ENCODE measurements around the gene ZNF558. TPM values are rescaled to one million over a fixed set of nuclear protein-coding genes. Genes with fewer than 3 reads are reported as not detected.
"Not testable (repeated sequence)": the region's sequence is repeated elsewhere in the genome, so short reads cannot be mapped to it uniquely, and the experiment has no call there.

Gene ZNF558
- total and polyA plus RNA-seq, 2 experiments from 2014 or later, result 3.5 to 5.7 TPM

GRCh38 chr19:8773587-8773986 is 58.5 kb downstream of the ZNF558 start:
- not testable (repeated sequence) for H3K4me2 ChIP-seq; H3K27ac ChIP-seq (ENCODE audit: low read depth); H3K9me2 ChIP-seq (ENCODE audit: insufficient read depth); H3K79me2 ChIP-seq (replicated peaks; ENCODE audit: insufficient read depth); H3K27ac Mint-ChIP-seq; H3K4me1 Mint-ChIP-seq; H3F3A ChIP-seq (replicated peaks; ENCODE audit: low read depth); H3K36me3 ChIP-seq (ENCODE audit: insufficient read depth); H3K27me3 Mint-ChIP-seq (ENCODE audit: insufficient read depth, low read depth, poor library complexity); H4K20me1 ChIP-seq (replicated peaks; ENCODE audit: insufficient read depth); H3K4me3 ChIP-seq; H3K9me3 Mint-ChIP-seq; H3K4me1 ChIP-seq (ENCODE audit: insufficient read depth); DNase-seq (ENCODE audit: low spot score); H2AFZ ChIP-seq; ATAC-seq; H3K36me3 Mint-ChIP-seq (ENCODE audit: low read depth); H3K27me3 ChIP-seq (ENCODE audit: insufficient read depth); H3K4me3 Mint-ChIP-seq

GRCh38 chr19:8769265-8769664 is 62.8 kb downstream of the ZNF558 start:
- not testable (repeated sequence) for ATAC-seq; H3K27me3 Mint-ChIP-seq (ENCODE audit: insufficient read depth, low read depth, poor library complexity)
- H3K9me3 Mint-ChIP-seq, result peaks cover 10% of the 10 kb centered on the region

DNA sequence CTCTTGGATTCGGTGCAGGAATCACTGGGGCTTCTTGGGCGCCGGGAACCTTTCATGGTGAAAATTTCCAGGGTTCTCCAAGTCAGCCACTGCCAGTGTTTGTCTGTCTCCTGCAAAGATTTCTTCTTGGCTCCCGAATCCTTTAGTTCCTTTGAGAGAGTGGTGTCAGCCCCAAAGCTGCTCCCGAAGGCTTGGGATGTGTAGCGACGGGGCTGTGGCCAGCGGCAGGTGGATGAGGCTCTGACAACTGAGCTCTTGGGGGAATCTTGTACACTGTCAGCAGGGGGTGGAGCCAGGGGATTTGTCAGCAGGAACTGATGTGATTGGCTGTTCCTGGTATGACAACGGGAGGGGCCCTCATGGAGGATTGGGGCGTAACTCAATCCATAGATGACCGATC is 64.8 kb downstream of the ZNF558 start:
- H3F3A ChIP-seq (replicated peaks; ENCODE audit: low read depth); H3K4me3 ChIP-seq; DNase-seq (ENCODE audit: low spot score); H2AFZ ChIP-seq; H3K4me3 Mint-ChIP-seq; H3K4me1 ChIP-seq (ENCODE audit: insufficient read depth); H3K27me3 Mint-ChIP-seq (ENCODE audit: insufficient read depth, low read depth, poor library complexity); H3K27me3 ChIP-seq (ENCODE audit: insufficient read depth); H4K20me1 ChIP-seq (replicated peaks; ENCODE audit: insufficient read depth); H3K9me3 Mint-ChIP-seq; H3K27ac Mint-ChIP-seq; H3K36me3 ChIP-seq (ENCODE audit: insufficient read depth); H3K79me2 ChIP-seq (replicated peaks; ENCODE audit: insufficient read depth); ATAC-seq; H3K36me3 Mint-ChIP-seq (ENCODE audit: low read depth); H3K9me2 ChIP-seq (ENCODE audit: insufficient read depth); H3K4me2 ChIP-seq; H3K4me1 Mint-ChIP-seq; H3K27ac ChIP-seq (ENCODE audit: low read depth): not testable (repeated sequence)

More at GRCh38 chr19:8769265-8769664, 62.8 kb downstream of the ZNF558 start:
- H3K36me3 Mint-ChIP-seq (ENCODE audit: low read depth); H3K27me3 ChIP-seq (ENCODE audit: insufficient read depth); H3K27ac Mint-ChIP-seq; H4K20me1 ChIP-seq (replicated peaks; ENCODE audit: insufficient read depth); H3K4me3 ChIP-seq; H3K4me3 Mint-ChIP-seq; H3K4me2 ChIP-seq; DNase-seq (ENCODE audit: low spot score); H3K36me3 ChIP-seq (ENCODE audit: insufficient read depth); H3K9me2 ChIP-seq (ENCODE audit: insufficient read depth); H3K79me2 ChIP-seq (replicated peaks; ENCODE audit: insufficient read depth); H3F3A ChIP-seq (replicated peaks; ENCODE audit: low read depth); H3K4me1 ChIP-seq (ENCODE audit: insufficient read depth); H3K27ac ChIP-seq (ENCODE audit: low read depth); H2AFZ ChIP-seq; H3K4me1 Mint-ChIP-seq: not testable (repeated sequence)

Small RNA genes within 50 kb of the gene (small RNA-seq; reads per million reads assigned to genes)
- not detected for gene AC012616.1 (ENCODE audit: low replicate concordance)

Other genes with a start within 250 kb of the ZNF558 start
- 25.9 and 29.0 TPM in 2 replicates for gene ADAMTS10, start 221.6 kb downstream of the ZNF558 start, total RNA-seq (2014; rRNA removed; shearing (Covaris generic))
- gene ADAMTS10, start 221.6 kb downstream of the ZNF558 start, polyA plus RNA-seq (2016; fragmentation: Nextera tagmentation; extraction: Ambion mirVana), result 4.8 and 5.0 TPM in 2 replicates
- gene NFILZ, start 201.7 kb downstream of the ZNF558 start, total RNA-seq (2014; rRNA removed; shearing (Covaris generic)), result not detected in 2 replicates
- gene NFILZ, start 201.7 kb downstream of the ZNF558 start, polyA plus RNA-seq (2016; fragmentation: Nextera tagmentation; extraction: Ambion mirVana), result not detected in 2 replicates
- gene ACTL9, start 133.5 kb downstream of the ZNF558 start, total RNA-seq (2014; rRNA removed; shearing (Covaris generic)), result not detected in 2 replicates
- gene ACTL9, start 133.5 kb downstream of the ZNF558 start, polyA plus RNA-seq (2016; fragmentation: Nextera tagmentation; extraction: Ambion mirVana), result not detected in 2 replicates
- not detected in 2 replicates for gene OR2Z1, start 110.7 kb downstream of the ZNF558 start, total RNA-seq (2014; rRNA removed; shearing (Covaris generic))
- not detected in 2 replicates for gene OR2Z1, start 110.7 kb downstream of the ZNF558 start, polyA plus RNA-seq (2016; fragmentation: Nextera tagmentation; extraction: Ambion mirVana)
- gene MBD3L1, start 73 bp upstream of the ZNF558 start, total RNA-seq (2014; rRNA removed; shearing (Covaris generic)), result not detected in 2 replicates
- gene MBD3L1, start 73 bp upstream of the ZNF558 start, polyA plus RNA-seq (2016; fragmentation: Nextera tagmentation; extraction: Ambion mirVana), result not detected in 2 replicates
- gene MUC16, start 178.1 kb upstream of the ZNF558 start, total RNA-seq (2014; rRNA removed; shearing (Covaris generic)), result 0.16 and 0.42 TPM in 2 replicates
- 0.06 and 0.07 TPM in 2 replicates for gene MUC16, start 178.1 kb upstream of the ZNF558 start, polyA plus RNA-seq (2016; fragmentation: Nextera tagmentation; extraction: Ambion mirVana)

Data from GM23338 (cell line).